CD4-positive, alpha-beta T cell treated with Interleukin-1 beta for 1 hour (primary cell): ENCODE results near the gene TCF4.

Experiments used
- DNase-seq, 2 donors: peaks; one replicate each; pipeline ENCODE4 v3.0.0-alpha.2; 2020 to 2022

Gene TCF4

DNA sequence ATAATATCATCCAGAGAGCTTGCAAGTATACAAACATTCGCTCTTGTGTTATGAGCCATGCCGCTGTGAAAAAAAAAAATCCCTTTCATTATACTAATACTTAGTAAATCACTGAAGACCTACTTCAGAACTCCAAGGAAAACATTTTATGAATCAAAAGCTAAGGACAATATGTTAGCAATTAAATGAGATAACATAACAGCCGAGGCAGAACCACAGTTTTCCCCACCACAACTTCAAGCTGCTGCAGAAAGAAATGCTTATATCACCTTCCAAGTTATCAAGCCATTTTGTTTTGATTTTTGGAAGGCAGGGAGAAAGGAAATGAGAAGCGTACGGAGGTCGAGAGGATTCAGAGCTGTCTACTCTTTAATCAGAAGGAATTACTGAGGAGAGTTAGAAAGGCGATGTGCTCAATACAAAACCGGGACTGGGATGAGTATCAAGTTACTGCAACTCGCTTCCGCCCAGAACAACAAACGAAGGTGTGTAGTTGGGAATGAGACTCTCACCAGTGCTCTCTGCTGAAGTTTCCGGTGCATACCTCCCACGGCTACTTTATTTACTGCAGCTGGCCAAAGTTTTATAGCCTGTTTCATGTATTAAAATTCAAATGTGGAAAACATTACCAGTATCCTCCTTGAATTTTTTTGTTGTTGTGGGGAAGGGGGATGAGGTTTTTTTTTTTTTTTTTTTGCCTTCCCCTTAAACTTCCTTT lies 336.6 kb downstream of the TCF4 start:
- DNase-seq: no peak

DNA sequence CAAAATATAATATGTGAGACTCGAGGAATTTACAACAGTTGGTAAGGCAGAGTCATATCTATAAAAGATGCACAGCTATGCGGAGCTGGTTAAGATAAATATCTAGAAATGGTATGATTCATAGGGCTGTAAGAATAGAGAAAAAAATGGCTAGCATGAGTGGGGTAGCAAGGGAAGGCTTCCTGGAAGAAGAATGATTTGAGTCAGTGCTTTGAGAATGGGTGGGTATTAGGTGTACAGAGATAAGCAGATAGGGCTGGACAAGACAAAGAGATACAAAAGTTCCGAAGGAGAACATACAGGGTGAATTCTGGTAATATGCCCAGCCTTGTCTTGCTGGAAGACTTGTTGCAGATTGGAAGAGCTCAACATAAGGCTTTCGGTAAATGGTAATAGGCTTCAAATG lies 337.2 kb downstream of the TCF4 start:
- no peak for DNase-seq

DNA sequence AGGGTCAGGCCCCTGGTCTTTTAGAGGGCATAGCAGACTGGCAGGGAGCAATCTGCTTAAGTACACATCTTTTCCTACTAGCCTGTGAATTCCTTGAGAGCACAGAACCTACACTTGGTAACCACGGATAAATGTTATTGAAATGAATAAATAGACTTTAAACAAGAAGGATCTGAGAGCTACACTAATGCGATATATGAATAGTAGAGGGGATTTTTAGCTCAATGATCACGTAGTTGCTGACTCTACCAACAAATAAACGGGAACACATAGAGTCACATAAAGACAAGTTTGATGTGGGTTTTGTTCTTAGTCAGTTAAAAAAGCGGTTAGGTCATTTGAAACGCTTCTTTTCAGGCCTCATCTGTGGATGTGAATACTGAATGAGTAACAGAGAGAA lies 338.4 kb downstream of the TCF4 start:
- DNase-seq: no peak

DNA sequence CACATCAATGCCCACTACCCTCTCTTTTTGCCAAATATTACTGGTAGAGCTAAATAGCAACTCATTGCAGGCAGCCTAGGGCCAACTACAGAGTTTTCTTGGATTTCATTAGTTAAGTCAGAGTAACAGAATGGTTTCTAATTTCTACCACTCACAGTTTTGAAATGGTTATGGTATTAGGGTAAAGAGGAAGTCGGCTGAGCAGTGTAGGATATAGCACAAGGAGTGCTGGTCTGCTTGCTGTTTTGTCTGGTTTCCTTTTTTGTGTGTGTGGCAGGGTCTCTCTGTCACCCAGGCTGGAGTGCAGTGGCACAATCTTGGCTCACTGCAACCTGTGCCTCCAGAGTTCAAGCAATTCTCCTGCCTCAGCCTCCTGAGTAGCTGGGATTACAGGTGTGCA lies 339.5 kb downstream of the TCF4 start:
- DNase-seq: no peak

DNA sequence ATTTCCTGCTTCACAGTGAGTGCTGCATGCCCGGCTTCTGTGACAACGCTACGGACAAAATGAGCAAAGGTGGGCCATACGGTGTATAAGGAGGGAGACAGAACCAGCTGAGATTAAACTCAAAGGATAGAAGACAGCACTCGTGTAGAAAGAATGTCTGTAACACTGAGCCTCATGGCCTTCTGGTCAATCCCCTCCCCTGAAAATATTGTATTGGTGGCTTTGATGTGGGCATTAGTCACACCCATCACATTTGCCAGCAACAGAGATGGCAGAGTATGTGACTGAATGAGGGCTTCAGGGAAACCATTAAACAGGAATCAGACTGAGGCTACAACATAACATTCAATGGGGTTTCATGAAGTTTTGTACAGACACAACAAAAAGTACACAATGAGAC lies 341.0 kb downstream of the TCF4 start:
- DNase-seq: no peak

DNA sequence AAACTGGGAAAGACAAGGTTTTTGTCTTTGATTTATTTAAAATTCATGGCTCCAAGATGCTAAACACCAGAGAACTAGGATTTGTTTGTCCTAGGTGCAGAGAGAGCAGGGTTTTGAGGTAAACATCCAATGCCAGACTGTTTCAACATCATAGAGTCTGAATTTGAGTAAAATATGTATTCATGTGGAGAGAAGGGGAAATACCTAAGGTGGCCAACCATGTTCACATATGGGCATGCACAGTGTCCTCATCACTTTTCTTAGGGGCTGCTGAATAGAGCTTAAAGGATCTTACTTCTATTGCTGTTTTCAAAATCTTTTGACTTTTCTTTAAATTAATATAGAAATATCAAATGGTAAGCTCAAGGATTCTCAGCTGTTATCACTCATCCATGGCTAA lies 341.7 kb downstream of the TCF4 start:
- DNase-seq: no peak

DNA sequence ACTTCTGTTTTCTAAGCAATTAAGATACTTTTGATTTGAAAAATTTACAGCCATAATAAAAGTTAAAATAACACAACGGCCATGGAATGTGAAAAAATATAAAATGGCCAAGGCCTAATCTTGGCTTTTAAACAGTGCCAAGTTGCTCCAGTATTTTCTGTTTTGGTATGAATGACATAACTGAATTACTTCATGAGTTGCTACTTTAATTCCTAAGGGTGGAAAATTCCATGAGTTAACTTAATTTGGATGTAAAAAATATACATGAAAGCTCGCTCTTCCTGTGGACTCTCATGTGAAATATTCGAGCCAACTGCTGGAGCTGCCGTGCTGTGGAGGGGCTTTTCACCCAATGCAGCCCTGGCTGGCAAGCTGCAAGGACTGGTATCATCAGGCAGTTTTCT lies 342.8 kb downstream of the TCF4 start:
- no peak for DNase-seq

DNA sequence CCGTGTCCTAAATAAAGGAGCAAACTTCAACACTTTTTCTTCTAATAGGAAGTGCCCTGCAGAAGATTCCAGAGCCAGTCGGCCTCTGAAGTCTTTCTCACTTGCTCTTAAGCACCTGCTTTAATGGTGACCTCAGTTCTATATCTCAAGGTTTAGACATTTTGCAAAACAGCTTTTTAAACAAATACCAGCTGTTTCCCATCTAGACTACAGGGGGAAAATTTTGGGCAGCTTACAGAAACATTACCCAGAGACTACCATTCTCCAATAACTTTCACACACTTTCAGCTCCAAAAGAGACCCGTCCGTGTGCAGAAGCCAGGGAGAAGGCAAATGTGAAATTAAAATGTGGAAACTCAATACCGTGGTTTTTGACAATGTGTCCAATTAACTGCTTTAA lies 343.4 kb downstream of the TCF4 start:
- DNase-seq: no peak

DNA sequence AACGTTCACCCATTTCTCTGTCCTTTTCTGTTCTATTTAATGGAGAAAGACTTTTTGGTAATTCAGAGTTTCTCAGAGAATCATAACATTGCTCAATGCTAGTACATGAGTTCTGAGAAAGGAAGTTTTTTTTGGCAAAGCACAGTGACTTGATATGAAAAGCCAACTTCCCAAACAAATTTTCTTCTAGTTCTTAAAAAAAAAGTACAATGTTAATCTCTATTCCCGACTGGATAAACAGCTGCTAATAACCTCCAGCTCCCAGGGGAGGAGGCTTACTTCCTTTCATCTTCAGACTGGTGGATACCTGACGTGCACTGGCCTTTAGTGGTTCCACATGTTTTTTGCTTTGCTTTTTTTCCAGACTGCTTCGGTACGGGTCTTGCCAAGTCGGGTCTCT lies 344.1 kb downstream of the TCF4 start:
- no peak for DNase-seq

DNA sequence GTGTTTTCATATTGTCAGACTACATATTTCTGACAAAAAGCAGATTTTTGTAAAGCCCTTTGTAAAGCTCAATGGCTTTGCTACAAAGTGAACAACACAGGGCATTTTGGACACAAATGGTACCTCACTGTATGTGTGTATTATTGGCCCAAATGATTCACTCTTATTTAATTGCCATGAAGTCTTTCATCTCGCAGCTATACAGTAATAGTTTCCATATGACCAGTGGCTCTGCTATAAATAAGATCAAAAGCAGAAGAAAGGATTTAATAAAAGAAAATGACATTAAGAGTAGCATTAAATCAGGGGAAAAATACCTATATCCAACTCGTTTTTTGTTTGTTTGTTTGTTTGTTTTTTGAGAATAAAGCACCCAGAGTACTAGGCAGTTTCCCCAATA lies 344.7 kb downstream of the TCF4 start:
- DNase-seq: no peak

DNA sequence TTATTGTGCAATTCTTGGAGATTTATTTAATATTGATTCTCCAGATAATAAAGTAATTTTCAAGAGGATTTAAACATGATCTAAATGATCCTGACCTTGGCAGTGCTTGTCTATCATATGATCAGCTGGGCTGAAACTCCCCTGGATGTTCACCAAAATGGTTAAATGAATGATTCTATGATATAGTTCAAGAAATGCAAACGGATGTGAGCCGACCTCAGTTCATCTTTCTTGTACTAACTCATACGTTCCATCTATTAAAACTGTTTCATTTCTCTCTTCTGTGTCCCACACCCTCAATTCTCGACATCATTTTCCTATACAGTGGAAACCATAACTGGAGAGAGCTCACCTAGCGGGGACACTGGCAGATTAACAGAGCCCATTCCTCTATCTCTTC lies 347.0 kb downstream of the TCF4 start:
- DNase-seq: no peak

DNA sequence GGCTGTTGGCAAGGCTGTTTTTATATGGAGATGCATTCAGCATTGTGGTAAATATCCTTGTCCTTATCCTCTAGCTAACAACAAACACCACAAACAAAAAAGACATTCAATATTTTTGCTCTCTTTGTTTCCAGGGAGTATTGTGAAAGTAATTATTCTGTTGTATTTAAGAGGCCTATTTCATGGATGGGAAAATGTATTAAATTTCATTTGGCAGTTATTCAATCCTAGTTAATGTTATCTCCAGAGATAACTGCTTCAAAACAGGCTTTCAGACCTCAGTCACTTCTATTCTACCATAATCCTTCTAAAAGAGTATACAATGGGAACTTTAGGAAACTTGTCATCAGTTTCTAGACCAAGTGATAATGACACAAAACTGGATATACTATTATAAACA lies 348.3 kb downstream of the TCF4 start:
- no peak for DNase-seq

DNA sequence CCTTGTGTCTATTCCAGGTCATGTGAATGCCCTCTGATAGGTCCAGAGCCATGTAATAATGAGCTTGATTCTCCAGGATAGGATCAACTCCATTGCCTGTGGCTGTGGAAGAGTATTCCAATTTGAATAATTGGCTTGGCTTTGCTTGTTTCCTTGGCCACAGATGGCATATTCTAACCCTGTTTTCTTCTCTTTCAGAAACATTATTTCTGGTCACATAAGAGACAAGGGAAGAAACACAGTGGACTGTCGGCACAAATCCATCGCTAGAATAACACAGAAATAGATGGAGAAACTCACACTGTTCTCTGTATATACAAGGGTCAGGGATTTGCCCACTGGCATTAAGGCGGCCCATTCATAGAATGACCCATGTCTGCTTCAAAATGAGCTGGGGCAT lies 350.3 kb downstream of the TCF4 start:
- DNase-seq: no peak

DNA sequence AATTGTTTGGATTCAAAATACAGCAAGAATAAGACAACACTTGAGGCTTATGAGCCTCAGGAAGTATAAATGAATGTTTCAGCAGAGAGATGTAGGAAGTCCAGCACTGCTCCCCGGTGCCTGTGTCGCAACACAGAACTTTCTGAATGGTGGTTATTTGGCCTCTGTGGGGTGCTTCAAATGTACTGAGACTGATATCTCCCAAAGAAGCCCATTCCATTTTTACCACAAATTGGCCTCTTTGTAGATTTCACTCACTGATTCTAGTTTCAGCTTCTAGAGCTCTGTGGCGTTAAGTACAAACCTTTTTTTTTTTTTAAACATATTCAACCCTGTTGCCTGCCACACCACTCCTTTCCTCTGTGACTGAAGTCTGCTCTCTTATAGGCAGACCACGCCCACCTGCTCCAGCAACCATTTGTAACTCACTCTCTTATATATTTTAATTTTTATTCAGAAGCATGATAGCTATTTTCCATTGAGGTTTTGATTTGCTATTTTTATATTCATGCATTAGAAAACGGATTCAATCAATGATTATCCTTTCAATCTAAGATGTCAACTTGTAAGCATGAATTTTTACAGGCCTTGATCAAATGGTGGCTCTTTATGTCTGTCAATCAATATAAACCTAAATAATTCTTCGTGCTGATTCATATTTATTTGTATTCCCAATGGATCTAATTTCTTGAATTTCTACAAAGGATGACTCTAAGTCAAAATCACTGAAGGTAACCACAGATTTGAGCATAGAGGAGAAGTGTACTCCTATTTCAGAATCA lies 351.7 kb downstream of the TCF4 start:
- no peak for DNase-seq

DNA sequence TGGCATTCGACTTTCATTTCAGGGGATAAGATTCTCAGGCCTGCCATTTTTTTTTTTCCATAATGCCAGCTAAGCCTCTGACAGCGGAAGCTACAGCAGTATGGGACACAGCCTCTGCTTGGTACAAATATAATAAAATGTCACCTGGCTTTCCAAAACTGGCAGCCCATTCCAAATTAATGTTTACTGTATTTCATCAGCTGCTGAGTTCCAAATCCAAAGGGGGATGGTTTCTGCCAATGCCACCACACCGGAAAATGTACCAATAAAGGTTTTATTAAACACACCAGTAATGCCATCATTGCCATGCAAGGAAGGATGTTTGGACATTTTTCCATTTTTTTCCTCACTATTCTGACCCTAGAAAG lies 352.9 kb downstream of the TCF4 start:
- no peak for DNase-seq

DNA sequence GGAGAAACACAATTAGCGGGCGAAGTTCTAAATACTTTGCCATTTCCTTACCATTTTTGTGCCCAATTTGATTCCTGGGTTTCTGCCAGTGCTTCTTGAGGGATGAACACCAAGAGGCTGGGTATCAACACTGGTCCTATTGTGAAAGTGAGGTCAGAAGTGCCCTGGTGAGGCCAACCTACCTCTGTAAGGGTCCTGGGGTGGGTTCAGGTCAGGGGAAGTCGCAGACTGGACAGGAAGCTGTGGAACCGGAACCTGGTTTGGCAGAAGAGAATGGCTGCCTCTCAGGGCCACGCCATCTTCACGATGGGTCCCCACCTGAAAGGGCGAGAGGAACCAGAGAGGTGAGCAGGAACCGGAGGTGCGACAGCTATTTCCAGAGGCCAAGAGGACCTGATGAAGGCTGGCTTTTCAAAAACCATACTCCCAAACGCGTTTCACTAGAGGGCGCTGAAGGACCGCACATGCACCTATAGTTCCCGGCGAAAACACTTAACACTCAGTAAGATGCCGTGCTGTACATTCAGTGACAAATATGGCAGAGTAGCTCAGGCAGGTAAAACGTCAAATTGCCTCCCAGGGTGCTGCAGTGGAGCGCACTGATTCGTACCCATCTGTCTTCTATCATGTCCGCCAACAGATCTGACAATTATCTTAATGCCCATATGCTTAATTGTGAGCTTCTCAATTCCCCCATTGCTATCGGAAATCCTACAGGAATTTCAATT lies 353.5 kb downstream of the TCF4 start:
- DNase-seq: peak; percentile 22 to 62

DNA sequence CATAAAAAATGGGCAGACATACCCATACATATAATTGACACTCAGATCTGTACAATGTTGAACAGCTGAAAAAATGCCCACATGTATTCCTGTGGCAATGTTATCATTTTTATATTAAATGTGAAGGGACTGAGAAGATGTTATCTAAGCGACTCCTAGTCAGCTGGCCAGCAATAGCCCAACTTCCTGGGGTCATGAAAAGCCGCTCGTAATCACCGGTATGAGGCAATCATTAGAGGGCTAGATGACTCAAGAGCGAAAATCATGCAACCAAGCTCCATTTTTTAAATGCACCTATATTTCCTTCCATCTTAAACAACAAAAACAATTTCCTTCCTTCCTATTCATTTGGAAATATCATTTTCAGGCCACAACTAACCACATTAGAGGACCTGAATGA lies 354.1 kb downstream of the TCF4 start:
- DNase-seq: no peak

DNA sequence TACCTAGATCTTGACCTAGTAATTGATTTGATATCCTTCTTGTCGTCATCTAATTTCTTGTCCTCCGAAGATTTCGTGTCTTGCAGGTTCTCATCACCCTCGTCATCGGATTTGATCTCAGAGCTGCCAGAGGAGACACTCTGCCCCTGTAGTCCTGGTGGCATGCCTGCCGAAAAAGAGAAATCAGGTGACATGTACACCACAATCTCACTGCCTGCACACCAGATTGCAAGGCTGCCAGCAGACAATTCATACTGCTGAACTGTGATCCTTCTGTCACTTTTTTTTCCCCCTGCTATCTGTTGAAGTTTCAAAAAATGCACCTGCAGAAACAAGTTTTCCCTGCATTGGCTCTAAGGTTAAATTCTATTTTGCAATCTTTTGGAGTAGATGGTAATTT lies 355.5 kb downstream of the TCF4 start:
- DNase-seq: no peak

DNA sequence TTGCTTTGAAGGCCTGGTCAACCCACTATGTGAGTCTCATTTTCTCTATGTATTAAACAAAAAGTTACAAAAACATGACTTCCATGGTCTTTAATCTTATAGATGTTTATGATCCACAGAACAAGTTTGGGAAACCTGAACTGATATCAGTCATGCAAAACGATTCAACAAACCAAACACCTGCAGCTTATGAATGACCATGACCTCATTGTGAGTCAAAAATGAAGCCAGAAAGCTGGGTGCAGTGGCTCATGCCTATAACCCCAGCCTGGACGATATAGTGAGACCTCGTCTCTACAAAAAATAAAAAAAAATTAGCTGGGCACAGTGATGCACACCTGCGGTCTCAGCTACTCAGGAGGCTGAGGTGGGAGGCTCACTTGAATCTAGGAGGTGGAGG lies 358.3 kb downstream of the TCF4 start:
- no peak for DNase-seq

DNA sequence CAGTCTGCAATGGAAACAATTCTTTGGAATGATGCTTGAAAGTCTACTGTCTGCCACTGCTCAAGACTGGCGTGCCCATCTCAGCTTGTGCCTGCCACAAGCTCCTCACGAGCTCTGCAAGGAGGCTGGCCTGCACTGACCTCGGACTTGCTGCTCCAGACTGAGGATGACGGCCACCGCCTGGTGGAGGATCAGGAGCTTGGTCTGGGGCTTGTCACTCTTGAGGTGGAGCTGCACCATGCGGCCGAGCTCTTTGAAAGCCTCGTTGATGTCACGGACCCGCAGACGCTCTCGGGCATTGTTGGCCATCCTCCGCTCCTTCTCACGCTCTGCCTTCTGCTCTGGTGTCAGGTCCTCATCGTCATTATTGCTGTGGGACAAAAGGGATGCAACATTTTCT lies 359.3 kb downstream of the TCF4 start:
- DNase-seq: no peak

DNA sequence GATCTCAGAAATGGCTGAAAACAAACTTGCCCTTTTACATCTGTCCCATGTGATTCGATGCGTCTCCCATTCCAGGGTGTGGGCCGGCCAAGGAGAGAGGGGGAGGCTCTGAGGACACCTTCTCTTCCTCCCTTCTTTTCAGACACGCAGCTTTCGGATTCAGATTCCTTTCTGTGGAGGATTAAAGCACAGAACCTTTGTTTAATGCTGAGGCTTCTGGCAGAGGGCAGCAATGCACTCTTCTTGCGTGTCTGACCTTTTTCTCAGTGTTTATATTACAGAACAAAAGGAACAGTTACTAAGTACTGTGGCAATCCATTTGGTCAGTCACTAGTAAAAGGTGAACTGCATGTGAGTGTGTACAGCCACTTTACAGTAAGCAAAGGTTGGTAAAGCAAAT lies 359.8 kb downstream of the TCF4 start:
- no peak for DNase-seq

DNA sequence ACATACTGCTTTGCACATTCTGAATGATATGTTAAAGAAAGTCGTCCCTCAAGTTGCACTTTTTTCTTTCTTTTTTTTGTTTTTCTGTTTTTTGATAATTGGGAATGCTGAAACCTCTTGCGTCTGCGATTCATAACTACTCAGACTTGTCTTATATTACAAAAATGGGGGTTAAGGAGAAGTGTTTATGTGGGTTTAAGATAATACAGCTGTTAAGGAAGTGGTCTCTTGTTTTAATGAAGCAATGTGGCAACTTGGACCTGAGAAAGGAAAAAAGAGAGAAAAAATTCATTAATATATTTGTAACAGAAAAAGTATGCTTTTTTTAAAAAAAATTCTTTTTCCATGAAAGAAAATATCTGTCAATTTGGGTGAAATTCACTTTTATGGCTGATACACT lies 360.2 kb downstream of the TCF4 start:
- DNase-seq: no peak

DNA sequence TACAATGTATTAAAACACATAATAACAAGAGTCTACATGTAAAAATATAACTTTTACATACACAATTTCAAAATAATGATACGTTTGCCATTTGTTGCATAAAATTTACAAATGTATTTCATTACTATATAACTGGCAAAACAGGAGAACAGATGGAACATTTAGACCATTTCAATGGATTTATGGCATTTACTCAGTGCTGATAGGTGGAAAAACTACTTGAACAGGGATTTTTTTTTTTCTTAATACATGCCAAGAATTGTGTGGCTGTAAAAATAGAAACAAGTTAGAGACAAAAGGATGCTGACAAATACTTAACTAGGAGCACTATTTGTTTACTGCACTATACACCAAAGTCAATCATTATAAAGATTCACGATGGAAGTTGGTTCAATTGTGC lies 361.9 kb downstream of the TCF4 start:
- DNase-seq: no peak

DNA sequence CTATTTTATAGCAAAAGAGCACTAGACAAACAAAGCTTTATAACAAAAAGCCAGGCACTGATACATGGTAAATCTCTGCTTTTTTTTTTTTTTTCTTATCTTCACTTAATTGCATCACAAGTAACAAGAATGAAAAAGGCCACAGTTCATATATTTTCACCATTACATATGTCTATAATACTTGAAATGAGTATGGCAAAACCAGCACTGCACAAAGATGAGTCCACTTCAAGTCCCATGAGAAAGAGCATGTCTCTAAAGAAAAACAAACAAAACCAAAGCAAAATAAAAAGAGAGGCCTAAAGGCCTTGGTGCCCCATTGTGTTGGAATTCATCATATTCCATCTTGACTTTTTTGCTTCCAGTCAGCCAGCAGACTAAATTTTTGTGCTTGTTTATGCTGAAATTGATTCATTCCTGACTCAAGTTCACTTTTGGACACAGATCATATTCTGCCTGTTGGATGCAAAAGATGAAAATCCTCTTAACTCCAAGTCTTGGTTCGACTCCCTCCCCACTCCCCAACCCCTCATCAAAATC lies 363.8 kb downstream of the TCF4 start:
- no peak for DNase-seq
